ENCODE data around the gene CYB5B. TPM values are rescaled to one million over a fixed set of nuclear protein-coding genes. Genes with fewer than 3 reads are reported as not detected.
A peak's percentile ranks its signal among the peaks of the same experiment; 100 is the strongest.

CYB5B gene
- total RNA-seq, 1 donor from 2014 or later = 71.8 TPM

- TF ChIP-seq CTCF (IDR thresholded peaks at IDR 0.05) = no peak
- Mint-ChIP-seq H3K27ac (ENCODE audit: unreplicated experiment) (peak overlapping the region; percentile 87), H3K36me3 (ENCODE audit: low read depth) (no peaks in the 10 kb centered on the region), H3K4me3 (ENCODE audit: unreplicated experiment) (no peak overlapping the region), H3K27me3 (ENCODE audit: low read depth) (no peaks in the 10 kb centered on the region), H3K9me3 (ENCODE audit: low read depth) (no peaks in the 10 kb centered on the region), H3K4me1 (ENCODE audit: low read depth) (peaks cover 17% of the 10 kb centered on the region)
- DNase-seq (ENCODE audit: low spot score) = no peak
Measured at GRCh38 chr16:69410219-69410990, 14.0 kb upstream of the CYB5B start.

- no peak for DNase-seq (ENCODE audit: low spot score)
- Mint-ChIP-seq H3K4me1 (ENCODE audit: low read depth) (peaks cover 11% of the 10 kb centered on the region), H3K9me3 (ENCODE audit: low read depth) (no peaks in the 10 kb centered on the region)
Measured at GRCh38 chr16:69411064-69411985, 13.1 kb upstream of the CYB5B start.

GRCh38 chr16:69412287-69412686 lies 12.1 kb upstream of the CYB5B start:
- TF ChIP-seq CTCF (IDR thresholded peaks at IDR 0.05) = no peak
- Mint-ChIP-seq H3K9me3 (ENCODE audit: low read depth) (no peaks in the 10 kb centered on the region), H3K27ac (ENCODE audit: unreplicated experiment) (no peak overlapping the region), H3K4me1 (ENCODE audit: low read depth) (peaks cover 11% of the 10 kb centered on the region), H3K36me3 (ENCODE audit: low read depth) (no peaks in the 10 kb centered on the region), H3K27me3 (ENCODE audit: low read depth) (no peaks in the 10 kb centered on the region), H3K4me3 (ENCODE audit: unreplicated experiment) (no peak overlapping the region)
- DNase-seq (ENCODE audit: low spot score) = no peak

More at GRCh38 chr16:69411064-69411985, 13.1 kb upstream of the CYB5B start:
- Mint-ChIP-seq H3K4me3 (ENCODE audit: unreplicated experiment) (no peak overlapping the region), H3K36me3 (ENCODE audit: low read depth) (no peaks in the 10 kb centered on the region), H3K27me3 (ENCODE audit: low read depth) (no peaks in the 10 kb centered on the region), H3K27ac (ENCODE audit: unreplicated experiment) (no peak overlapping the region)
- no peak for TF ChIP-seq CTCF (IDR thresholded peaks at IDR 0.05)

GRCh38 chr16:69413045-69413664 lies 11.3 kb upstream of the CYB5B start:
- DNase-seq (ENCODE audit: low spot score) = no peak
- no peaks in the 10 kb centered on the region for H3K9me3 Mint-ChIP-seq (ENCODE audit: low read depth)
- H3K27ac Mint-ChIP-seq (ENCODE audit: unreplicated experiment) = no peak overlapping the region
- TF ChIP-seq CTCF (IDR thresholded peaks at IDR 0.05) = no peak
- peaks cover 17% of the 10 kb centered on the region for H3K4me1 Mint-ChIP-seq (ENCODE audit: low read depth)
- H3K36me3 Mint-ChIP-seq (ENCODE audit: low read depth) = no peaks in the 10 kb centered on the region
- H3K4me3 Mint-ChIP-seq (ENCODE audit: unreplicated experiment) = no peak overlapping the region
- H3K27me3 Mint-ChIP-seq (ENCODE audit: low read depth) = no peaks in the 10 kb centered on the region
